Trophoblast cell (in vitro differentiated cells and primary cell): ENCODE data around the gene FAM193A.
"Not testable (repeated sequence)": the region's sequence is repeated elsewhere in the genome, so short reads cannot be mapped to it uniquely, and the experiment has no call there.

ENCODE experiments used
- DNase-seq, 2 donors: peaks; one replicate each; pipeline ENCODE4 v3.0.0-alpha.2; 2016
- H2AFZ ChIP-seq: 2 replicates; pipeline ENCODE4 v1.6.1; 2013; ENCODE audit warnings: low read length, moderate library complexity, mild to moderate bottlenecking; ENCODE audit not compliant: insufficient read depth, poor library complexity
- H2AK5ac ChIP-seq: 2 replicates; pipeline ENCODE4 v1.6.1; 2013; ENCODE audit warnings: mild to moderate bottlenecking, low read length
- H2BK120ac ChIP-seq: 2 replicates; pipeline ENCODE4 v1.6.1; 2013; ENCODE audit warnings: low read length, mild to moderate bottlenecking, moderate library complexity; ENCODE audit not compliant: insufficient read depth, poor library complexity
- H2BK12ac ChIP-seq: 2 replicates; pipeline ENCODE4 v1.6.1; 2013; ENCODE audit warnings: mild to moderate bottlenecking, low read length, moderate library complexity
- H2BK5ac ChIP-seq: 2 replicates; pipeline ENCODE4 v1.6.1; 2013; ENCODE audit warnings: low read length, low read depth, moderate library complexity, mild to moderate bottlenecking; ENCODE audit not compliant: poor library complexity
- H3K14ac ChIP-seq: 2 replicates; pipeline ENCODE4 v1.6.1; 2013; ENCODE audit warnings: mild to moderate bottlenecking, low read length
- H3K18ac ChIP-seq: 2 replicates; pipeline ENCODE4 v1.6.1; 2013; ENCODE audit warnings: mild to moderate bottlenecking, low read length
- H3K23ac ChIP-seq: 2 replicates; pipeline ENCODE4 v1.6.1; 2013; ENCODE audit warnings: low read length
- H3K27ac ChIP-seq: 2 replicates; pipeline ENCODE4 v1.5.1; 2013; ENCODE audit warnings: low read depth, mild to moderate bottlenecking, inconsistent platforms, low read length, moderate library complexity
- H3K27me3 ChIP-seq: 2 replicates; pipeline ENCODE4 v1.6.1; 2013; ENCODE audit warnings: inconsistent platforms, mild to moderate bottlenecking, low read length, moderate library complexity; ENCODE audit not compliant: insufficient read depth
- H3K36me3 ChIP-seq, 2 experiments: 1 replicate in 1 of 2; 2 replicates in 1 of 2; pipeline ENCODE4 v1.6.1; 2013; ENCODE audit warnings: low read length in 2 of 2, mild to moderate bottlenecking in 2 of 2, moderate library complexity in 1 of 2; ENCODE audit not compliant: insufficient read depth in 2 of 2, control insufficient read depth in 1 of 2
- H3K4ac ChIP-seq: 2 replicates; pipeline ENCODE4 v1.6.1; 2013; ENCODE audit warnings: low read depth, mild to moderate bottlenecking, low read length, moderate library complexity
- H3K4me1 ChIP-seq, 2 experiments: 1 replicate in 1 of 2; 2 replicates in 1 of 2; pipeline ENCODE4 v1.6.1; 2013; ENCODE audit warnings: low read length in 2 of 2, mild to moderate bottlenecking in 2 of 2, moderate library complexity in 1 of 2; ENCODE audit not compliant: insufficient read depth in 2 of 2, control insufficient read depth in 1 of 2
- H3K4me2 ChIP-seq: 2 replicates; pipeline ENCODE4 v1.6.1; 2013; ENCODE audit warnings: inconsistent platforms, mild to moderate bottlenecking, low read length, moderate library complexity
- H3K4me3 ChIP-seq: 2 replicates; pipeline ENCODE4 v1.5.1; 2013; ENCODE audit warnings: mild to moderate bottlenecking, low read depth, low read length, inconsistent platforms
- H3K79me1 ChIP-seq: one replicate; pipeline ENCODE4 v1.6.1; 2013; ENCODE audit warnings: low read length
- H3K79me2 ChIP-seq: 2 replicates; pipeline ENCODE4 v1.6.1; 2013; ENCODE audit warnings: low read length, mild to moderate bottlenecking; ENCODE audit not compliant: control insufficient read depth, insufficient read depth, poor library complexity
- H3K9ac ChIP-seq: 2 replicates; pipeline ENCODE4 v1.6.1; 2013; ENCODE audit warnings: mild to moderate bottlenecking, low read length
- H3K9me3 ChIP-seq: 2 replicates; pipeline ENCODE4 v1.6.1; 2013; ENCODE audit warnings: low read depth, mild to moderate bottlenecking, control low read depth, inconsistent platforms, low read length; ENCODE audit not compliant: insufficient read depth
- H4K12ac ChIP-seq: 2 replicates; pipeline ENCODE4 v1.6.1; 2013; ENCODE audit warnings: low read depth, mild to moderate bottlenecking, low read length, moderate library complexity
- H4K8ac ChIP-seq: 2 replicates; pipeline ENCODE4 v1.6.1; 2013; ENCODE audit warnings: low read depth, mild to moderate bottlenecking, low read length, moderate library complexity
- H4K91ac ChIP-seq: one replicate; pipeline ENCODE4 v1.6.1; 2013; ENCODE audit warnings: low read depth, mild to moderate bottlenecking, low read length, moderate library complexity
- WGBS: extraction: QIAGEN DNeasy Blood & Tissue Kit; methylation state at CpG from one replicate; pipeline ENCODE4 v1.1.7; 2013; ENCODE audit warnings: missing lambda C conversion rate; ENCODE audit not compliant: insufficient read length, insufficient coverage; ENCODE audit errors: extremely low coverage; 5-methylcytosine and 5-hydroxymethylcytosine counted together

Gene FAM193A

GRCh38 chr4:2588259-2588658, 51.8 kb downstream of the FAM193A start:
- H4K8ac ChIP-seq, result no peak overlapping the region
- no peak overlapping the region for H2BK5ac ChIP-seq
- H3K9ac ChIP-seq, result no peak overlapping the region
- no peak overlapping the region for H3K23ac ChIP-seq
- no peak overlapping the region for H3K27ac ChIP-seq
- no peak overlapping the region for H3K14ac ChIP-seq
- H4K12ac ChIP-seq, result no peak overlapping the region
- H2BK12ac ChIP-seq, result no peak overlapping the region
- H3K9me3 ChIP-seq, result no peaks in the 10 kb centered on the region
- no peak overlapping the region for H3K18ac ChIP-seq
- no peak for DNase-seq
- no peak overlapping the region for H2AFZ ChIP-seq
- no peaks in the 10 kb centered on the region for H3K79me1 ChIP-seq
- H3K4me2 ChIP-seq, result no peak overlapping the region
- no CpG with 5 or more reads among the region's 3 CpGs for WGBS
- no peaks in the 10 kb centered on the region for H3K27me3 ChIP-seq
- no peak overlapping the region for H3K4me3 ChIP-seq
- no peak overlapping the region for H2AK5ac ChIP-seq
- H3K79me2 ChIP-seq, result peaks cover 10% of the 10 kb centered on the region
- H4K91ac ChIP-seq, result no peak overlapping the region
- H3K4ac ChIP-seq, result peak overlapping the region; percentile 73
- H2BK120ac ChIP-seq, result no peak overlapping the region
- H3K36me3 ChIP-seq, result peaks cover 0 to 4% of the 10 kb centered on the region in 2 experiments
- peaks cover 0 to under 1% of the 10 kb centered on the region in 2 experiments for H3K4me1 ChIP-seq

- peaks cover under 1 to 6% of the 10 kb centered on the region in 2 experiments for H3K36me3 ChIP-seq
- no CpG with 5 or more reads among the region's 8 CpGs for WGBS
- H3K9me3 ChIP-seq, result no peaks in the 10 kb centered on the region
- no peak overlapping the region for H3K18ac ChIP-seq
- no peak overlapping the region for H2BK120ac ChIP-seq
- no peak overlapping the region for H4K8ac ChIP-seq
- no peaks in the 10 kb centered on the region for H3K4me1 ChIP-seq
- H2AFZ ChIP-seq, result no peak overlapping the region
- no peak overlapping the region for H2BK5ac ChIP-seq
- DNase-seq, result no peak
- peaks cover 13% of the 10 kb centered on the region for H3K79me2 ChIP-seq
- H2AK5ac ChIP-seq, result no peak overlapping the region
- H3K23ac ChIP-seq, result no peak overlapping the region
- no peak overlapping the region for H3K4ac ChIP-seq
- H3K79me1 ChIP-seq, result no peaks in the 10 kb centered on the region
- H4K12ac ChIP-seq, result no peak overlapping the region
- no peak overlapping the region for H3K4me3 ChIP-seq
- H3K14ac ChIP-seq, result no peak overlapping the region
- no peaks in the 10 kb centered on the region for H3K27me3 ChIP-seq
- H3K27ac ChIP-seq, result no peak overlapping the region
- no peak overlapping the region for H4K91ac ChIP-seq
- no peak overlapping the region for H3K9ac ChIP-seq
- no peak overlapping the region for H3K4me2 ChIP-seq
- no peak overlapping the region for H2BK12ac ChIP-seq
These were observed 54.7 kb downstream of the FAM193A start for GRCh38 chr4:2591189-2591588.

GRCh38 chr4:2592014-2592413, 55.6 kb downstream of the FAM193A start:
- H3K36me3 ChIP-seq, H4K91ac ChIP-seq, H3K9ac ChIP-seq, H2AFZ ChIP-seq, H3K4ac ChIP-seq, H3K27ac ChIP-seq, H3K27me3 ChIP-seq, H4K12ac ChIP-seq, H3K4me1 ChIP-seq, H2BK12ac ChIP-seq, H2BK120ac ChIP-seq, H3K14ac ChIP-seq, H3K79me2 ChIP-seq, H3K79me1 ChIP-seq, H3K18ac ChIP-seq, H2BK5ac ChIP-seq, H3K4me3 ChIP-seq, H3K23ac ChIP-seq, H4K8ac ChIP-seq, DNase-seq, H3K4me2 ChIP-seq, H3K9me3 ChIP-seq, H2AK5ac ChIP-seq: not testable (repeated sequence)
- no CpG with 5 or more reads among the region's 12 CpGs for WGBS

- Histone ChIP-seq H3K4me1 (peaks cover 0 to 3% of the 10 kb centered on the region in 2 experiments), H2AFZ (no peak overlapping the region), H2BK120ac (no peak overlapping the region), H3K4ac (no peak overlapping the region), H4K12ac (no peak overlapping the region), H3K4me3 (no peak overlapping the region), H3K27ac (no peak overlapping the region), H3K9me3 (no peaks in the 10 kb centered on the region), H3K18ac (no peak overlapping the region), H2AK5ac (no peak overlapping the region), H3K4me2 (no peak overlapping the region), H3K14ac (no peak overlapping the region), H4K8ac (no peak overlapping the region), H3K27me3 (no peaks in the 10 kb centered on the region), H3K23ac (no peak overlapping the region), H3K36me3 (peaks cover 5 to 6% of the 10 kb centered on the region in 2 experiments), H3K79me1 (no peaks in the 10 kb centered on the region), H3K9ac (no peak overlapping the region), H2BK5ac (no peak overlapping the region), H4K91ac (no peak overlapping the region), H2BK12ac (no peak overlapping the region), H3K79me2 (peaks cover 6% of the 10 kb centered on the region)
- no peak for DNase-seq
- no CpG with 5 or more reads among the region's 6 CpGs for WGBS
These were observed 56.1 kb downstream of the FAM193A start for GRCh38 chr4:2592572-2592971.
